ENCODE data around the gene LIN37.
"Not testable (repeated sequence)": the region's sequence is repeated elsewhere in the genome, so short reads cannot be mapped to it uniquely, and the experiment has no call there.

The LIN37 gene

GRCh38 chr19:35719402-35720162 lies 28.8 kb upstream of the LIN37 start:
- no peak for DNase-seq (ENCODE audit: low read depth)

GRCh38 chr19:35720163-35720524 lies 28.2 kb upstream of the LIN37 start:
- no peak for DNase-seq (ENCODE audit: low read depth)

DNA sequence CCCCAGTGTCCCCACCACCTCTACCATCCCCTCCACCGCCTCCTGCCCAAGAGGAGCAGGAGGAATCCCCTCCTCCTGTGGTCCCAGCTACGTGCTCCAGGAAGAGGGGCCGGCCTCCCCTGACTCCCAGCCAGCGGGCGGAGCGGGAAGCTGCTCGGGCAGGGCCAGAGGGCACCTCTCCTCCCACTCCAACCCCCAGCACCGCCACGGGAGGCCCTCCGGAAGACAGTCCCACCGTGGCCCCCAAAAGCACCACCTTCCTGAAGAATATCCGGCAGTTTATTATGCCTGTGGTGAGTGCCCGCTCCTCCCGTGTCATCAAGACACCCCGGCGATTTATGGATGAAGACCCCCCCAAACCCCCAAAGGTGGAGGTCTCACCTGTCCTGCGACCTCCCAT lies 27.7 kb upstream of the LIN37 start:
- DNase-seq (ENCODE audit: low read depth) = no peak

DNA sequence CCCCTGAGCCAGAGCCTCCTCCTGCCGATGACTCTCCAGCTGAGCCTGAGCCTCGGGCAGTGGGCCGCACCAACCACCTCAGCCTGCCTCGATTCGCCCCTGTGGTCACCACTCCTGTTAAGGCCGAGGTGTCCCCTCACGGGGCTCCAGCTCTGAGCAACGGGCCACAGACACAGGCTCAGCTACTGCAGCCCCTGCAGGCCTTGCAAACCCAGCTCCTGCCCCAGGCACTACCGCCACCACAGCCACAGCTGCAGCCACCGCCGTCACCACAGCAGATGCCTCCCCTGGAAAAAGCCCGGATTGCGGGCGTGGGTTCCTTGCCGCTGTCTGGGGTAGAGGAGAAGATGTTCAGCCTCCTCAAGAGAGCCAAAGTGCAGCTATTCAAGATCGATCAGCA lies 27.0 kb upstream of the LIN37 start:
- DNase-seq (ENCODE audit: low read depth) = no peak

DNA sequence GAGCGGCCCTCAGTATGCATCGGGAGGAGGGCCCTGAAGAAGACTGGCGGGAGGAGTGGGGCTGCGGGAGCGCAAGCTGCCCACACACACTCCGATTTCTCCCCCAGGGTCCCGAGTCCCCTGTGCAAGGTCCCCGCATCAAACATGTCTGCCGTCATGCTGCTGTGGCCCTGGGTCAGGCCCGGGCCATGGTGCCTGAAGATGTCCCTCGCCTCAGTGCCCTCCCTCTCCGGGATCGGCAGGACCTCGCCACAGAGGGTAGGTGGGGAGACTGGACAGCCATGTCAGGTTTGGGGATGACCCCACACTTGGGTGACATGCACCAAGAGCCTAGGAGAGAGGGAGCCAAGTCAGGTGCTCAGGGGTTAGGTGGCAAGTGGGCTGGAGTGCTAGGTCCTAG lies 25.9 kb upstream of the LIN37 start:
- no peak for DNase-seq (ENCODE audit: low read depth)

- DNase-seq (ENCODE audit: low read depth) = no peak
These were observed 25.5 kb upstream of the LIN37 start for GRCh38 chr19:35722897-35723296.

DNA sequence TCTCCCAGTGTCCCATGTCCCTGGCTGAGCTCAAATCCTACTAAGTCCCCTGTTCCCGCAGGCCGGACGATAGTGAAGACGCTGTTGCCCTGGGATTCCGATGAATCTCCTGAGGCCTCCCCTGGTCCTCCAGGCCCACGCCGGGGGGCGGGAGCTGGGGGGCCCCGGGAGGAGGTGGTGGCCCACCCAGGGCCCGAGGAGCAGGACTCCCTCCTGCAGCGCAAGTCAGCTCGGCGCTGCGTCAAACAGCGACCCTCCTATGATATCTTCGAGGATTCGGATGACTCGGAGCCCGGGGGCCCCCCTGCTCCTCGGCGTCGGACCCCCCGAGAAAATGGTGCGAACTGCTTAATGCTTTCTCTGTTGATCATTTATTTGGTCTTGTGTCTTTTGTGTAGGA lies 24.7 kb upstream of the LIN37 start:
- DNase-seq (ENCODE audit: low read depth) = no peak

- DNase-seq (ENCODE audit: low read depth) = not testable (repeated sequence)
These were observed 24.2 kb upstream of the LIN37 start for GRCh38 chr19:35724132-35724531.

DNA sequence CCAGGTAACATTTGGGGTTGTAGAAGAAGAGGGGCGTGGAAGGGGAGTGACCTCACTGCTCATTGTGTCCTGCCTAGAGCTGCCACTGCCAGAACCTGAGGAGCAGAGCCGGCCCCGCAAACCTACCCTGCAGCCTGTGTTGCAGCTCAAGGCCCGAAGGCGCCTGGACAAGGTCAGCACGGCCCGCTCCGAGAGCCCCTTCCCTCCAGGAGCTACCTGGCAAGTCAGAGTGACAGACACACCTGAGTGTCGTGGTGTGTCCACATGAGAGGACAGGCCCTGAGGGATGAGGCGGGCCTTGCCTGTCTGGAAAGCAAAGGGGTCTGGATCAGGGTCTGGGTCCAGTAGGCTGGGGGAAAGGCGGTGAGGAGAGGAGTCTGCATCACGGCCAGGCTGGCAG lies 23.8 kb upstream of the LIN37 start:
- no peak for DNase-seq (ENCODE audit: low read depth)

- DNase-seq (ENCODE audit: low read depth) = no peak
These were observed 23.0 kb upstream of the LIN37 start for GRCh38 chr19:35725216-35725861.

- DNase-seq (ENCODE audit: low read depth) = no peak
These were observed 21.1 kb upstream of the LIN37 start for GRCh38 chr19:35727053-35727955.

- no peak for DNase-seq (ENCODE audit: low read depth)
These were observed 20.2 kb upstream of the LIN37 start for GRCh38 chr19:35727956-35728706.

DNA sequence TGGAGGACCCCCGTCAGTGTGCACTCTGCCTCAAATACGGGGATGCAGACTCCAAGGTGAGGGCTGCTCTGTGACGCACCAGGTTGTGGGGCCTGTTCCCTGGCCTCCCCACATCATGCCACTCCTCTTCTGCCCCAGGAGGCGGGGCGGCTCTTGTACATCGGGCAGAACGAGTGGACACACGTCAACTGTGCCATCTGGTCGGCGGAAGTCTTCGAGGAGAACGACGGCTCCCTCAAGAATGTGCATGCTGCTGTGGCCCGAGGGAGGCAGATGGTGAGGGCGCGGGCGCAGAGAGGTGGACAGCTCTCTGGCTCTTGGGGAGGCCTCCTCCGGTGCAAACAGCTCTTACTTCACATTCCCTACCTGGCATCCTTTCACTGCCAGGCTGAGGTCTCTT lies 19.4 kb upstream of the LIN37 start:
- DNase-seq (ENCODE audit: low read depth) = no peak

- DNase-seq (ENCODE audit: low read depth) = no peak
These were observed 18.6 kb upstream of the LIN37 start for GRCh38 chr19:35729763-35730162.

- no peak for DNase-seq (ENCODE audit: low read depth)
These were observed 18.1 kb upstream of the LIN37 start for GRCh38 chr19:35730326-35730725.

DNA sequence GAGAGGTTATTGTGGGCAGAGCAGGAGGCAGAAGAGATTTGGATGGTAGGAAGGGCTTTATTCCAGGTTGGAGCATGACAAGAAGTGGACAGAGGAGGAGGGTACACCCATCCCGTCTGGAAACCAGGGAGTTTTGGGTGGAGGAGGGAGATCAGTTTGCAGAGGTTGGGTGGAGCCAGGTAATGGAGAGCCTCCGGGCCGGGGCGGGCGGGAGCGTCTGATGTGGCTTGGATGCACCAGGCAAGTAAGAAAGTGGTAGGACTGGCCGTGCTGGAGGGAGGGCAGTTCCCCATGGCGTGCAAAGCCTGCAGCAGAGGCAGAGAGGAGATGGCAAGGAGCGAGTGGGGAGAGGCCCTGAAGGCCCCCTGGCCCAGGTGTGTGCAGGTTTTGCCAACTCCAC lies 17.0 kb upstream of the LIN37 start:
- DNase-seq (ENCODE audit: low read depth) = no peak

DNA sequence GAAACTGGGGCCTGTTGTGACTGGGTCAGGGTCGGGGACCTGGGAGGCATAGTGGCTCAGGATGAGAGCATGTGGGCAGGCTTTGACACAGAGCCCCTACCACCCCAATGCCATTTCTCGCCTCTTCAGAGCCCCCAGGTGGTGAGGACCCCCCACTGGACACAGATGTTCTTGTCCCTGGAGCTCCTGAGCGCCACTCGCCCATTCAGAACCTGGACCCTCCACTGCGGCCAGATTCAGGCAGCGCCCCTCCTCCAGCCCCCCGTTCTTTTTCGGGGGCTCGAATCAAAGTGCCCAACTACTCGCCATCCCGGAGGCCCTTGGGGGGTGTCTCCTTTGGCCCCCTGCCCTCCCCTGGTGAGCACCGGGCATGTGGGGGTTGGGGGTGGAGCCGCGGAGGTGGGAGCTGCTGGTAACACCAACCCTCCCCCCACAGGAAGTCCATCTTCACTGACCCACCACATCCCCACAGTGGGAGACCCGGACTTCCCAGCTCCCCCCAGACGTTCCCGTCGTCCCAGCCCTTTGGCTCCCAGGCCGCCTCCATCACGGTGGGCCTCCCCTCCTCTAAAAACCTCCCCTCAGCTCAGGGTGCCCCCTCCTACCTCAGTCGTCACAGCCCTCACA lies 16.5 kb upstream of the LIN37 start:
- no peak for DNase-seq (ENCODE audit: low read depth)

DNA sequence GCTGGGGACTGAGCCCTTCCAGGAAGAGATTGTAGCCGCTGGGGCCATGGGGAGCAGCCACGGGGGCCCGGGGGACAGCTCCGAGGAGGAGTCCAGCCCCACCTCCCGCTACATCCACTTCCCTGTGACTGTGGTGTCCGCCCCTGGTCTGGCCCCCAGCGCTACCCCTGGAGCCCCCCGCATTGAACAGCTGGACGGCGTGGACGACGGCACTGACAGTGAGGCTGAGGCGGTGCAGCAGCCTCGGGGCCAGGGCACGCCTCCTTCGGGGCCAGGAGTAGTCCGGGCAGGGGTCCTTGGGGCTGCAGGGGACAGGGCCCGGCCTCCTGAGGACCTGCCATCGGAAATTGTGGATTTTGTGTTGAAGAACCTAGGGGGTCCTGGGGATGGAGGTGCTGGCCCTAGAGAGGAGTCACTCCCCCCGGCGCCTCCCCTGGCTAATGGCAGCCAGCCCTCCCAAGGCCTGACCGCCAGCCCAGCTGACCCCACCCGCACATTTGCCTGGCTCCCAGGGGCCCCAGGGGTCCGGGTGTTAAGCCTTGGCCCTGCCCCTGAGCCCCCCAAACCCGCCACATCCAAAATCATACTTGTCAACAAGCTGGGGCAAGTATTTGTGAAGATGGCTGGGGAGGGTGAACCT lies 15.7 kb upstream of the LIN37 start:
- no peak for DNase-seq (ENCODE audit: low read depth)

DNA sequence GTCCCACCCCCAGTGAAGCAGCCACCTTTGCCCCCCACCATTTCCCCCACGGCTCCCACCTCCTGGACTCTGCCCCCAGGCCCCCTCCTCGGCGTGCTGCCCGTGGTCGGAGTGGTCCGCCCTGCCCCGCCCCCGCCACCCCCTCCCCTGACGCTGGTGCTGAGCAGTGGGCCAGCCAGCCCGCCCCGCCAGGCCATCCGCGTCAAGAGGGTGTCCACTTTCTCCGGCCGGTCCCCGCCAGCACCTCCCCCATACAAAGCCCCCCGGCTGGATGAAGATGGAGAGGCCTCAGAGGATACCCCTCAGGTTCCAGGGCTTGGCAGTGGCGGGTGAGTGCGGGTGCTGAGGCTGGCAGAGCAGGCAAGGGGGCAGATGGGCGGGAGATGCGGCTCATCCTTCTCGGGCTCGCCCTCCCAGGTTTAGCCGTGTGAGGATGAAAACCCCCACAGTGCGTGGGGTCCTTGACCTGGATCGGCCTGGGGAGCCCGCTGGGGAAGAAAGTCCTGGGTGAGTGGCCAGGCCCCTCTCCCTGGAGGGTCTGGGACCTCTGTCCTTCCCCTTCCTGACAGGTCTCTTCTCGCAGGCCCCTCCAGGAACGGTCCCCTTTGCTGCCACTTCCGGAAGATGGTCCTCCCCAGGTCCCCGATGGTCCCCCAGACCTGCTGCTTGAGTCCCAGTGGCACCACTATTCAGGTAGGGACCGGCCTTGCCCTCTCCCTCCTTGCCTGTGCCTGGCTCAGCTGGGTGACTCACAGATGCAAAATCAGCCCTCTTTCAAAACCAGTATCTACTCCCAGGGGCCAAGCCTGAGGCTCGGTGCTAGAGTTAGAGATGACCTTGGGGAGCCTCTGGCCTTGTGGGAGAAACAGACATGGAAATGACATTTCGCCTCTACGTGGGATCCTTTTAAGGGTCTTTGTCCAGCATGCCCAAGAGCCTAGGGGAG lies 14.9 kb upstream of the LIN37 start:
- no peak for DNase-seq (ENCODE audit: low read depth)

DNA sequence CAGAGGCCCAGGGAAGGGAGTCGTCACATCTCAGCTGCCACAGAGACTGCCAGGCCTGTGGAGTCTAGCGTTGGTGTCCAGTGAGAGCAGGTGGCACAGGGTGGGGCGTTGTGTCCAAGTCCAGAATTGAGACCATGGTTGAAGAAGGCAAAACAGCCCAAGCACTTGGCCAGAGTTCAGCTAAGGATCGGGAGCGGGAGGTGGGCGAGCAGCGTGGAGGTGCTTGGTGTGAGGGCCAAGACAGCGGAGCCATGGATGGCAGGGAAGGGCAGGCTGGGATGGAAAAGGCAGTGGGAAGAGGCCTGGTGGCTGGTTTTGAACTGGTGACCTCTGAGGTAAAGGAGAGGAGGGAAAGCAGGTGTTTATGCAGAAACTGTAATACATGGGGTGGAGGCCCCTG lies 14.1 kb upstream of the LIN37 start:
- DNase-seq (ENCODE audit: low read depth) = no peak

Data from HS-27A (cell line).